ENCODE results near the gene ACSBG1. TPM values are rescaled to one million over a fixed set of nuclear protein-coding genes. Genes with fewer than 3 reads are reported as not detected.

The ACSBG1 gene
- total RNA-seq, 2 donors from 2014 or later = 0.58 to 0.59 TPM

DNA sequence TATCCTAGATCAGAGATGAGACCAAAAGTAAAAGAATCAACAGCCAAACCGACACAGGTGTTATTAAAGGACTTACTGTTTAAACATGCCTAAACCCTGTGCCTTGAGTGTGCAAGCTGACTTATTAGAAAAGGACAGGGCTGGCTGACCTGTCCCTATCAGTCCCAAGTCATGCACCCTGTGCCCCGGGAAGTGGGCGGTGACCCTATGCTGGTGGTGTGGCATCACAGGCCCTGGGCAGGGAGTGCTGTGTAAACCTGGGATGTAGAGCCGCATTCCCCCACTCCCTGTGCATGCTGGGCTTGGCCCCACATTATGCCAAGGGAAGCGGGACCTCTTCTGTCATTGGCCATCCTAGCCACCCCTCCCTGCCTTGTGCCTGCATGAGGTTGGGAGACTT lies 40.6 kb upstream of the ACSBG1 start:
- no peak for DNase-seq
- intact Hi-C loops (cut with DNase I) = no loop called here
- TF ChIP-seq, protein P1, sequence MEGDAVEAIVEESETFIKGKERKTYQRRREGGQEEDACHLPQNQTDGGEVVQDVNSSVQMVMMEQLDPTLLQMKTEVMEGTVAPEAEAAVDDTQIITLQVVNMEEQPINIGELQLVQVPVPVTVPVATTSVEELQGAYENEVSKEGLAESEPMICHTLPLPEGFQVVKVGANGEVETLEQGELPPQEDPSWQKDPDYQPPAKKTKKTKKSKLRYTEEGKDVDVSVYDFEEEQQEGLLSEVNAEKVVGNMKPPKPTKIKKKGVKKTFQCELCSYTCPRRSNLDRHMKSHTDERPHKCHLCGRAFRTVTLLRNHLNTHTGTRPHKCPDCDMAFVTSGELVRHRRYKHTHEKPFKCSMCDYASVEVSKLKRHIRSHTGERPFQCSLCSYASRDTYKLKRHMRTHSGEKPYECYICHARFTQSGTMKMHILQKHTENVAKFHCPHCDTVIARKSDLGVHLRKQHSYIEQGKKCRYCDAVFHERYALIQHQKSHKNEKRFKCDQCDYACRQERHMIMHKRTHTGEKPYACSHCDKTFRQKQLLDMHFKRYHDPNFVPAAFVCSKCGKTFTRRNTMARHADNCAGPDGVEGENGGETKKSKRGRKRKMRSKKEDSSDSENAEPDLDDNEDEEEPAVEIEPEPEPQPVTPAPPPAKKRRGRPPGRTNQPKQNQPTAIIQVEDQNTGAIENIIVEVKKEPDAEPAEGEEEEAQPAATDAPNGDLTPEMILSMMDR (IDR thresholded peaks at IDR 0.05) = no peak
- Histone ChIP-seq H3K4me3 (no peak overlapping the region), H3K9ac (ENCODE audit: low read depth in 2 of 2, low read length in 2 of 2) (no peak overlapping the region), H3K27ac (no peak overlapping the region), H3K4me1 (no peaks in the 10 kb centered on the region), H3K9me3 (no peaks in the 10 kb centered on the region), H3K36me3 (peaks cover 4% of the 10 kb centered on the region), H3K27me3 (no peaks in the 10 kb centered on the region)

DNA sequence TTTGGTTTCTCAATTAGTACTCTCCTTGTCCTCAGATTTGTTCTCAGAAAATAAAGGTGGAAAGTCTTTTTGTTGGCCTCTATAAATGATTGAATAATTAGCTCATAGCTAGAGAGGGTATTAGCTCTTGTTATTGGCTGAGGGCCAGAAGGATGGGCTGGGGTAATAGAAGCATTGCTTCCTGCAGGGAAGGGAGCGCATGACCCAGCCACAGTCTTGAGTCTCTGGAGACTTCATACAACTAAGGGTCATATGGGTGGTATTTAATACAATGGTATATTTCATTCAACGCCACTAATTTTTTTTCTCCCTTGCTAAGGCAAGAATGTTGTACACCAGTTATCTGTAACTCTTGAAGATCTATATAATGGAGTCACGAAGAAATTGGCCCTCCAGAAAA lies 38.4 kb upstream of the ACSBG1 start:
- Histone ChIP-seq H3K9me3 (no peaks in the 10 kb centered on the region), H3K4me1 (no peaks in the 10 kb centered on the region), H3K27me3 (no peaks in the 10 kb centered on the region), H3K36me3 (no peaks in the 10 kb centered on the region), H3K4me3 (no peak overlapping the region), H3K27ac (no peak overlapping the region), H3K9ac (ENCODE audit: low read depth in 2 of 2, low read length in 2 of 2) (no peak overlapping the region)
- intact Hi-C loops (cut with DNase I) = no loop called here
- no peak for DNase-seq
- TF ChIP-seq, protein P1 (IDR thresholded peaks at IDR 0.05) = no peak

DNA sequence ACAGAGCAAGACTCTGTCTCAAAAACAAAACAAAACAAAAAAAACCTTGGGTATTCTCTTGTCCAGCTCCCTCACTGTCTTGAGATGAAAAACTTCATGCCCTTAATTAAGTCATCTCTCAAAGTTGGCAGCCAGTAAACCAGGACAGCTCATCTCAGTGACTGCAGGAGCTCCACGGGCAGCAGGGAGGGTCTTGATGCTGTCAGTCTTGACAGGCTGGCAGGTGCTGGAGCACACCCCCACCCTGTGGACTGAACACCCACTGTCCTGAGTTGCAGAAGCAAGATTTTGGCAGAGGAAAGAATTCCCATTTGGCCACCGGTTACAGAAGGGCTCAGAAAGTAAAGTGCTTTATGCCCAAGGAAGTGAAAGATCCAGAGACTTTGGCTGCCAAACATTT lies 38.0 kb upstream of the ACSBG1 start:
- H3K9ac ChIP-seq (ENCODE audit: low read depth in 2 of 2, low read length in 2 of 2) = no peak overlapping the region
- no peaks in the 10 kb centered on the region for H3K27me3 ChIP-seq
- H3K36me3 ChIP-seq = no peaks in the 10 kb centered on the region
- TF ChIP-seq, protein P1 (IDR thresholded peaks at IDR 0.05) = no peak
- H3K9me3 ChIP-seq = no peaks in the 10 kb centered on the region
- intact Hi-C loops (cut with DNase I) = no loop called here
- no peaks in the 10 kb centered on the region for H3K4me1 ChIP-seq
- no peak overlapping the region for H3K27ac ChIP-seq
- DNase-seq = no peak
- H3K4me3 ChIP-seq = no peak overlapping the region

DNA sequence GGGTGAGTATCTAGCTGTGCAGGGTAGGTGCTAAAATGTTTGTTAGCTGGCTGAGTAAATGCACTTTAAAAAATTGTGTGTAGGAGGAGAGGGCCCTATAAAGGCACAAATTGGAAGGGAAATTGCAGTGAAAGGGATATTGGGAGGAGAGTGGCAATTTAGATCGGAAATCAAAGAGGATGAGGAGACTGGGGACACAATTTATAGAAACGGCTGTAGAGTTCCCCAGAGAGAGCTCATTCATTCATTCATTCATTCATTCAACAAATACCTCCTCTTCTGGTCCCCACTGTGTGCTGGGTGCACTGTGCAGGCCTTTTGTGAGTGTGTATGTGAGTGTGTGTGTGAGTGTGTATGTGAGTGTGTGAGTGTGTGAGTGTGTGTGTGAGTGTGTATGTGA lies 32.4 kb upstream of the ACSBG1 start:
- Histone ChIP-seq H3K36me3 (no peaks in the 10 kb centered on the region), H3K4me1 (peaks cover 7% of the 10 kb centered on the region), H3K9ac (ENCODE audit: low read depth in 2 of 2, low read length in 2 of 2) (no peak overlapping the region), H3K27ac (no peak overlapping the region), H3K4me3 (no peak overlapping the region), H3K9me3 (no peaks in the 10 kb centered on the region), H3K27me3 (no peaks in the 10 kb centered on the region)
- intact Hi-C loops (cut with DNase I) = no loop called here
- DNase-seq = no peak
- TF ChIP-seq, protein P1 (IDR thresholded peaks at IDR 0.05) = no peak

DNA sequence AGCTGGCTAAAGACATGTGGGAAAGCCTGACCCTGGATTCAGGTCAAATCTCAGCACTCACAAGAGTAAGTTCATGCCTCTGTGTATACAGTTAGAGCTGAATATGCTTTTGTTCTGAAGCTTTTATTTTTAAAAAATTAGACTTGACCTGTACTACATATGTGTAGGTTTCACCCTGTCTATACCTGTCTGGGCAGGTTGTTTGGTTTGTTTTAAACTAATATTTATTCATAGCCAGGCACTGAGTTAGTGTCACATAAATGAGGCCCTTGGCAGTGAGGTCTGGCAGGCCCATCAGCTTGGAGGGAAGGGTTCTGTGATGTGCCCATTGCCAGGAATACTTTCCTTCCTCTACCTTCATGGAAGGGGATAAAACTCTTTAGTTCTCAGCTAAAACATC lies 31.9 kb upstream of the ACSBG1 start:
- no peak overlapping the region for H3K4me3 ChIP-seq
- peaks cover 7% of the 10 kb centered on the region for H3K4me1 ChIP-seq
- H3K9ac ChIP-seq (ENCODE audit: low read depth in 2 of 2, low read length in 2 of 2) = no peak overlapping the region
- no peaks in the 10 kb centered on the region for H3K9me3 ChIP-seq
- no peaks in the 10 kb centered on the region for H3K27me3 ChIP-seq
- intact Hi-C loops (cut with DNase I) = no loop called here
- H3K27ac ChIP-seq = no peak overlapping the region
- TF ChIP-seq, protein P1 (IDR thresholded peaks at IDR 0.05) = no peak
- H3K36me3 ChIP-seq = no peaks in the 10 kb centered on the region
- no peak for DNase-seq

DNA sequence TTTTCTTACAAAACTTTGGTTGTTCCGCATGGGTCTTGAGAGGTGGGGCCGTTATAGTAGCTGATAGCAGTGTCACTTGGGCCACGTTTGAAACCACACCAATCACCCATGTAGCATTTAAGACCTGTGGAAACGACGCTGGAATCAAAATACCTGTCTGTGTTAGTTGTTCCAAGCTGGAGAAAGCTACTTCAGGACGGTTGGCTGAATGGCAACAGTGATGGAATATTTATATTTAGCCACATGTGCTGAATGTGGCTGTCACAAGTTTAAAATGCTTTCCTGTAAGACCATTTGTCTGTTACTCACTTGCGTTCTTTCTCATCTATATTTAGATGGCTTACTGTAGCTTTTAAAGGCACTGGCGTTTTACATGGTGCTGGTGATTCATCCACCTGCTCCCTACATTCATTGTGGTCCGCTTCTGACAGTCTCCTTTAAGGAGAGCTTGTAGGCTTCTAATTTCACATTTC lies 31.4 kb upstream of the ACSBG1 start:
- Histone ChIP-seq H3K4me1 (peaks cover 7% of the 10 kb centered on the region), H3K9ac (ENCODE audit: low read depth in 2 of 2, low read length in 2 of 2) (no peak overlapping the region), H3K4me3 (no peak overlapping the region), H3K27me3 (no peaks in the 10 kb centered on the region), H3K27ac (no peak overlapping the region), H3K36me3 (no peaks in the 10 kb centered on the region), H3K9me3 (no peaks in the 10 kb centered on the region)
- TF ChIP-seq, protein P1 (IDR thresholded peaks at IDR 0.05) = no peak
- no peak for DNase-seq
- intact Hi-C loops (cut with DNase I) = no loop called here

Data from colonic mucosa (tissue), 4 donors.